Measurements from ENCODE around the gene KYNU.

Gene KYNU

DNA sequence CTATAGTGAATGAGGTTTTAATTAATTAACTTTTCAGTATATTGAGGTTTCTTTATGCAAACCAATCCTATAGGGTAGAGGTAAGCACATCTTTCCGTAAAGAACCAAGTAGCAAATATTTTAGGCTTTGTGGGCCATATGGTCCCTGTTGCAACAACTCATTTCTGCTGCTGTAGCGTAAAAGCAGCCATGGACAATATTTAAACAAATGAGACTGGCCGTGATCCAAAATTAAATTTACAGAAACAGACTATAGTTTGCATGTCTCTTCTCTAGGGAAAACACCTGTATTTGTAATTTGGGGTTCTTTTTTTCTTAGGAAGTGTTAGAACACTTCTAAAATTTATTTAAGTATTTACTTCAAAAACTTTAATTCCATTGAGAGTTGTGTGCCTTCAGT is 104.3 kb downstream of the KYNU start:
- no peak for DNase-seq
- Histone ChIP-seq H3K36me3 (ENCODE audit: control insufficient read depth in 4 of 4, insufficient read depth in 4 of 4, low read length in 3 of 4) (no peaks in the 10 kb centered on the region), H3K9me3 (ENCODE audit: control extremely low read depth in 1 of 5, control insufficient read depth in 4 of 5, insufficient read depth in 2 of 5, low read depth in 1 of 5, low read length in 4 of 5) (no peaks in the 10 kb centered on the region), H3K4me1 (ENCODE audit: control extremely low read depth in 1 of 4, control insufficient read depth in 4 of 4, insufficient read depth in 4 of 4, low read length in 3 of 4) (no peaks in the 10 kb centered on the region), H3K27me3 (replicated peaks in 2 of 5; ENCODE audit: control insufficient read depth in 4 of 5, insufficient read depth in 5 of 5, low read length in 4 of 5) (no peaks in the 10 kb centered on the region), H3K27ac (ENCODE audit: insufficient read depth in 1 of 2, low read depth in 1 of 2, low read length in 2 of 2, poor library complexity in 1 of 2, severe bottlenecking in 2 of 2) (no peak overlapping the region), H3K4me3 (ENCODE audit: control insufficient read depth in 1 of 7, extremely low read depth in 1 of 7, insufficient read depth in 4 of 7, low read depth in 2 of 7, low read length in 6 of 7) (no peak overlapping the region)
- 100% methylated on average over 1 of the region's 3 CpGs for WGBS (ENCODE audit: insufficient coverage)
- CTCF ChIA-PET, result interaction anchor here (0.9 to 5.1 kb wide), 3 partner anchors 15 to 318 kb away, joined by 3 to 47 read pairs (median 3); no protein-coding TSS in a partner anchor
- POLR2A ChIA-PET, result no interaction called here

DNA sequence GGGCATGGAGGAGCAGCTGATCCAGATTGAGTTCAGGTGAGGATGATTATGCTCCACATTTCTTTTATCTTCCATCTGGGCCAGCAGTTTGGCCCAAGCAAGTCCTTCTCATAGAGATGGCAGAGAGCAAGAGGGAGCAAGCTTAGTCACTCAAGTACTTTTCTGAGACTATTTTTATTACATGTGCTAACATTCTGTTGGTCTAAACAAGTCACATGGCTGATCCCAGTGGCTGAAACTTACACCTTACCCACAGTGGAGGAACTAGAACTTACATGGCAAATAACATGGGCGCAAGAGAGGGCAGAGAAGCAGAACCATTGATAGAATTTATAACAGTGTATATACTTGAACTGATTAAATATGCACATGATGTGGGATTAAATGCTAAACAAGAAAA is 105.7 kb downstream of the KYNU start:
- CTCF ChIA-PET, result interaction anchor here (1.5 to 1.7 kb wide), 2 partner anchors 11 to 301 kb away, joined by 5 to 11 read pairs; no protein-coding TSS in a partner anchor
- POLR2A ChIA-PET, result no interaction called here
- Histone ChIP-seq H3K4me1 (ENCODE audit: control extremely low read depth in 1 of 4, control insufficient read depth in 4 of 4, insufficient read depth in 4 of 4, low read length in 3 of 4) (no peaks in the 10 kb centered on the region), H3K4me3 (ENCODE audit: control insufficient read depth in 1 of 7, extremely low read depth in 1 of 7, insufficient read depth in 4 of 7, low read depth in 2 of 7, low read length in 6 of 7) (no peak overlapping the region), H3K36me3 (ENCODE audit: control insufficient read depth in 4 of 4, insufficient read depth in 4 of 4, low read length in 3 of 4) (no peaks in the 10 kb centered on the region), H3K9me3 (ENCODE audit: control extremely low read depth in 1 of 5, control insufficient read depth in 4 of 5, insufficient read depth in 2 of 5, low read depth in 1 of 5, low read length in 4 of 5) (no peaks in the 10 kb centered on the region), H3K27ac (ENCODE audit: insufficient read depth in 1 of 2, low read depth in 1 of 2, low read length in 2 of 2, poor library complexity in 1 of 2, severe bottlenecking in 2 of 2) (no peak overlapping the region), H3K27me3 (replicated peaks in 2 of 5; ENCODE audit: control insufficient read depth in 4 of 5, insufficient read depth in 5 of 5, low read length in 4 of 5) (no peaks in the 10 kb centered on the region)
- WGBS (ENCODE audit: insufficient coverage), result no CpG with 5 or more reads among the region's 1 CpG
- no peak for DNase-seq

DNA sequence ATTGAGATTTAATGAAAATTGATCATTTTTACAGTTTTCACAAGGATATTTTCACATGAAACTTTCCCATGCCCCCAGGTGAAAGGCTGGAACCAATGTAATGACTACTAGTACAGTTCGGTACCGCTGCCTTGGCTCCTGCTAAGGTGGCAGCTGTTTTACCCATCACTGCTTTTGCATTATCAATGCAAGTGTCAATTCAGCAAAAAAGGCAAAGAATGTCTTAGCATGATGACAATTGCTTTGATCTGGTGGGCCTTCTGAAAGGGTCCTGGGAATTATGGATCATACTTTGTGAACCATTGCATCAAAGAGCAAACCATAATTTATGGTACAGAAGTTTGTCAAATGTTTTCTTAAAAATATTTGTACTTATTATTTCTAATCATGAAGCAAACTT is 107.2 kb downstream of the KYNU start:
- CTCF ChIA-PET, result interaction anchor here (1.5 kb wide), 1 partner anchor 10 kb away, joined by 5 read pairs; no protein-coding TSS in a partner anchor
- Histone ChIP-seq H3K4me1 (ENCODE audit: control extremely low read depth in 1 of 4, control insufficient read depth in 4 of 4, insufficient read depth in 4 of 4, low read length in 3 of 4) (peaks cover 0 to 3% (median 1%) of the 10 kb centered on the region in 4 experiments), H3K36me3 (ENCODE audit: control insufficient read depth in 4 of 4, insufficient read depth in 4 of 4, low read length in 3 of 4) (no peaks in the 10 kb centered on the region), H3K4me3 (ENCODE audit: control insufficient read depth in 1 of 7, extremely low read depth in 1 of 7, insufficient read depth in 4 of 7, low read depth in 2 of 7, low read length in 6 of 7) (no peak overlapping the region), H3K27me3 (replicated peaks in 2 of 5; ENCODE audit: control insufficient read depth in 4 of 5, insufficient read depth in 5 of 5, low read length in 4 of 5) (no peaks in the 10 kb centered on the region), H3K27ac (ENCODE audit: insufficient read depth in 1 of 2, low read depth in 1 of 2, low read length in 2 of 2, poor library complexity in 1 of 2, severe bottlenecking in 2 of 2) (no peak overlapping the region), H3K9me3 (ENCODE audit: control extremely low read depth in 1 of 5, control insufficient read depth in 4 of 5, insufficient read depth in 2 of 5, low read depth in 1 of 5, low read length in 4 of 5) (no peaks in the 10 kb centered on the region)
- POLR2A ChIA-PET, result no interaction called here
- WGBS (ENCODE audit: insufficient coverage), result 100% methylated on average over 2 of the region's 2 CpGs
- DNase-seq, result no peak

DNA sequence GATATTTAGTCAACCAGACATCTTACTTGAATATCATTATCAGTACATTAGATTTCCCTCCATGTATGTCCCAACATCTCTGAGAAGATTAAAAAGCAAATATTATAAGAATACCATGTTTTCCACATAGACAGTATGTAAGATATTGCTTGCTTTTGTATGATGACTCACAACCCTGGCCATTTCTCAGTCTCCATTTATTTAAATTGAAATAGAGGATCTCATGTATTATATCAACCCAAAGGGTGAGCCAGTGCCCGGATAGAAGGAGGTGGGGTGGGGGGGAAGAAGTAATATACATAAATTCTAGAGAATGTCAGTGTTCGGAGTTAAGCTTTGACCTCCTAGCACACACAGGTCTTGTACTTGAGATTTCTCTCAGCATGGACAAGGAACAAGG is 109.6 kb downstream of the KYNU start:
- peaks cover 0 to 5% (median 1%) of the 10 kb centered on the region in 4 experiments for H3K4me1 ChIP-seq (ENCODE audit: control extremely low read depth in 1 of 4, control insufficient read depth in 4 of 4, insufficient read depth in 4 of 4, low read length in 3 of 4)
- no peaks in the 10 kb centered on the region for H3K36me3 ChIP-seq (ENCODE audit: control insufficient read depth in 4 of 4, insufficient read depth in 4 of 4, low read length in 3 of 4)
- no peak overlapping the region for H3K27ac ChIP-seq (ENCODE audit: insufficient read depth in 1 of 2, low read depth in 1 of 2, low read length in 2 of 2, poor library complexity in 1 of 2, severe bottlenecking in 2 of 2)
- ChIA-PET POLR2A (no interaction called here), CTCF (interaction anchor here (1.3 to 2.9 kb wide), 3 partner anchors 7 to 309 kb away, joined by 3 to 15 read pairs (median 6); no protein-coding TSS in a partner anchor)
- no peak overlapping the region for H3K4me3 ChIP-seq (ENCODE audit: control insufficient read depth in 1 of 7, extremely low read depth in 1 of 7, insufficient read depth in 4 of 7, low read depth in 2 of 7, low read length in 6 of 7)
- no peaks in the 10 kb centered on the region for H3K9me3 ChIP-seq (ENCODE audit: control extremely low read depth in 1 of 5, control insufficient read depth in 4 of 5, insufficient read depth in 2 of 5, low read depth in 1 of 5, low read length in 4 of 5)
- no peak for DNase-seq
- H3K27me3 ChIP-seq (replicated peaks in 2 of 5; ENCODE audit: control insufficient read depth in 4 of 5, insufficient read depth in 5 of 5, low read length in 4 of 5), result no peaks in the 10 kb centered on the region
- 100% methylated on average over 1 of the region's 2 CpGs for WGBS (ENCODE audit: insufficient coverage)

DNA sequence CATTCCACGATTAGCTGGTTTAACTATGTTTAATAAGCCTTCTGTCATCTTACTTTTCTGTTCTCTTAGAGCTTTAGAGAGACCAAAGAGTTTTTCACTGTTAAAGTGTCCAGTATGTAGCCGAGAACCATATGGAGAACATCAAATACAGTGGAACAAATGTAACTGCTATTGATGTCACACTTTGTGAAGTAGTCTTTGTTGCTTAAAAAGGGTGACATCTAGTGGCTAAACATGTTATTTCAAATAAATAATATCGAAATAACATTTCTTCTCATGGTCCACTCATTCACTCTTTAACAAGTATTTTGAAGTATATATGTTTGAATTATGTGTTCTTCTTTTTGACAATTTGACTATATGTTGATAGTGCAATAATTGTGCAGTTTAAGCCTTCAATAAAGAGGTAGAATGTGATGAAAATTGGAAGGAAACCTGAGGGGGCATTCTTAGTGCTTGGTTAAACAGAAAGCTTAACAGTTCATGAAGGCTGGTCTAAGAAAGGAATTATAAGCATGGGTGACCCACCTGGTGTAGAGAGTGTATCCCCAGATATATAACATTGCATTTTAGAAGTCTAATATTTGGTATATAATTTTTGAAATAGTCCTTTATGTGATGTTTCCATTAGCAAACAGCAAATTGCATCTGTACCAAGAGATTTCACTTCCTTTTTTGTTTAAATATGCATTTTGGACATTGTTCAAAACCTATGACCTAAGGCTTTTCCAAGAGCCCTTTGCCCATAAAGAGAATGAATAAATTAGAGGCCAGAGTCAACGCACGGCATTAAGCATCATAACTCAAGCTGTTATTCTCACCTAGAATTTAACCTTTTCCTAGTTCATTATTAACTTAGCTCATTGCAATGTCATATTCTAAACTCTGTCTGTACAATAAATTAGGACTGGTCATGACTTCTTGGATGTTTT is 112.1 kb downstream of the KYNU start:
- ChIA-PET CTCF (interaction anchor here (0.9 to 2.9 kb wide), 10 partner anchors 9 to 826 kb away, joined by 3 to 15 read pairs (median 6); no protein-coding TSS in a partner anchor), POLR2A (no interaction called here)
- H3K4me1 ChIP-seq (ENCODE audit: control extremely low read depth in 1 of 4, control insufficient read depth in 4 of 4, insufficient read depth in 4 of 4, low read length in 3 of 4), result peaks cover 0 to 5% (median 1%) of the 10 kb centered on the region in 4 experiments
- no peaks in the 10 kb centered on the region for H3K36me3 ChIP-seq (ENCODE audit: control insufficient read depth in 4 of 4, insufficient read depth in 4 of 4, low read length in 3 of 4)
- peak; percentile 34 to 62 (median 56) for DNase-seq
- no peaks in the 10 kb centered on the region for H3K9me3 ChIP-seq (ENCODE audit: control extremely low read depth in 1 of 5, control insufficient read depth in 4 of 5, insufficient read depth in 2 of 5, low read depth in 1 of 5, low read length in 4 of 5)
- peak overlapping the region in 3 of 7 experiments; percentile 19 to 58 (median 23) for H3K4me3 ChIP-seq (ENCODE audit: control insufficient read depth in 1 of 7, extremely low read depth in 1 of 7, insufficient read depth in 4 of 7, low read depth in 2 of 7, low read length in 6 of 7)
- peak overlapping the region in 1 of 2 experiments; percentile 36 for H3K27ac ChIP-seq (ENCODE audit: insufficient read depth in 1 of 2, low read depth in 1 of 2, low read length in 2 of 2, poor library complexity in 1 of 2, severe bottlenecking in 2 of 2)
- H3K27me3 ChIP-seq (replicated peaks in 2 of 5; ENCODE audit: control insufficient read depth in 4 of 5, insufficient read depth in 5 of 5, low read length in 4 of 5), result no peaks in the 10 kb centered on the region
- WGBS (ENCODE audit: insufficient coverage), result no CpG with 5 or more reads among the region's 5 CpGs

DNA sequence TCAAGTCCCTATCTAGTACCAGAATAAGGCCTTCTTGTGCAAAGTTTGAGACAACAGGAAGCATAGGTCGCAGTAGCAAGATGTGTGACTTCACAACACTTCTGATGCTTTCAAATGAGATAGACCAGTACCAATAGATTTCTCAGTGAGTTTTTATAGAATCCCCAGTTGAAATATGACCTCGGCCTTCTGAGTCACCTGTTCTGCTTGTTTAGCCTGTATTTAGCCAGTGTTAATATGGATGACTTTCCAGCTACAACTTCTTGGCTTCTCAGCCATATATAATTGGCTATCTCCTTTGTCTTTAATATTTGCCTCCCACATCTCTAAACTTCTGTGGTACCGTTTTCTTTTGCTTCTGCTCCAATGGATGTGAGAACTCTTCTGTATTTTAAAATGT is 113.8 kb downstream of the KYNU start:
- H3K27me3 ChIP-seq (replicated peaks in 2 of 5; ENCODE audit: control insufficient read depth in 4 of 5, insufficient read depth in 5 of 5, low read length in 4 of 5), result no peaks in the 10 kb centered on the region
- 93% methylated on average over 2 of the region's 3 CpGs for WGBS (ENCODE audit: insufficient coverage)
- peaks cover 0 to 5% (median 1%) of the 10 kb centered on the region in 4 experiments for H3K4me1 ChIP-seq (ENCODE audit: control extremely low read depth in 1 of 4, control insufficient read depth in 4 of 4, insufficient read depth in 4 of 4, low read length in 3 of 4)
- CTCF ChIA-PET, result no interaction called here
- DNase-seq, result no peak
- H3K4me3 ChIP-seq (ENCODE audit: control insufficient read depth in 1 of 7, extremely low read depth in 1 of 7, insufficient read depth in 4 of 7, low read depth in 2 of 7, low read length in 6 of 7), result no peak overlapping the region
- H3K27ac ChIP-seq (ENCODE audit: insufficient read depth in 1 of 2, low read depth in 1 of 2, low read length in 2 of 2, poor library complexity in 1 of 2, severe bottlenecking in 2 of 2), result no peak overlapping the region
- H3K36me3 ChIP-seq (ENCODE audit: control insufficient read depth in 4 of 4, insufficient read depth in 4 of 4, low read length in 3 of 4), result no peaks in the 10 kb centered on the region
- POLR2A ChIA-PET, result no interaction called here
- no peaks in the 10 kb centered on the region for H3K9me3 ChIP-seq (ENCODE audit: control extremely low read depth in 1 of 5, control insufficient read depth in 4 of 5, insufficient read depth in 2 of 5, low read depth in 1 of 5, low read length in 4 of 5)

DNA sequence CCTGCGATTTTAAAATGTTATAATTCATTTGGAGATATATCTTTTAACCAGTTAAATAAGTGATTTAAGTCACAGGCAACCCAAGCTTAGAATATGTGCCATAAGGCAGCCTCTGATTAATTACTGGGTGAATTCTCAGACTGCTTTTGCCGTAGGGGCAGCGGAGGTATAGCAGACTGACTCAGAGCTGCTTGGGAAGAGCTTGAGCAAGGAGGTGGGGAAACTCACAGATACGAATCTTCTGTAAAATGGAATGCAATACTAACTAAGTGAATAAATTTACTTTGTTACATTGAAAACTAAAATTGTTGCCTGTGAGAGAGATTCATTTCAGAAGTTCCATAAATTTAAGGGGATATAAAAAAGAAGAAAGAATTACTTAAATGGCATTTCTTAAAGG is 115.4 kb downstream of the KYNU start:
- H3K4me1 ChIP-seq (ENCODE audit: control extremely low read depth in 1 of 4, control insufficient read depth in 4 of 4, insufficient read depth in 4 of 4, low read length in 3 of 4), result peaks cover 0 to 5% (median 1%) of the 10 kb centered on the region in 4 experiments
- no peak for DNase-seq
- no peak overlapping the region for H3K27ac ChIP-seq (ENCODE audit: insufficient read depth in 1 of 2, low read depth in 1 of 2, low read length in 2 of 2, poor library complexity in 1 of 2, severe bottlenecking in 2 of 2)
- no peaks in the 10 kb centered on the region for H3K27me3 ChIP-seq (replicated peaks in 2 of 5; ENCODE audit: control insufficient read depth in 4 of 5, insufficient read depth in 5 of 5, low read length in 4 of 5)
- CTCF ChIA-PET, result no interaction called here
- H3K9me3 ChIP-seq (ENCODE audit: control extremely low read depth in 1 of 5, control insufficient read depth in 4 of 5, insufficient read depth in 2 of 5, low read depth in 1 of 5, low read length in 4 of 5), result no peaks in the 10 kb centered on the region
- H3K4me3 ChIP-seq (ENCODE audit: control insufficient read depth in 1 of 7, extremely low read depth in 1 of 7, insufficient read depth in 4 of 7, low read depth in 2 of 7, low read length in 6 of 7), result no peak overlapping the region
- 100% methylated on average over 1 of the region's 4 CpGs for WGBS (ENCODE audit: insufficient coverage)
- H3K36me3 ChIP-seq (ENCODE audit: control insufficient read depth in 4 of 4, insufficient read depth in 4 of 4, low read length in 3 of 4), result no peaks in the 10 kb centered on the region
- POLR2A ChIA-PET, result no interaction called here
